T-helper 17 cell (primary cell): Measurements from ENCODE around the gene ALG2. TPM values are rescaled to one million over a fixed set of nuclear protein-coding genes. Genes with fewer than 3 reads are reported as not detected.
"Not testable (repeated sequence)": the region's sequence is repeated elsewhere in the genome, so short reads cannot be mapped to it uniquely, and the experiment has no call there.

Experiments
- ATAC-seq: fragments of 150-1000 bp; cut with Tn5 transposase; 2 replicates; pipeline ENCODE4 v1.10.0; 2021; ENCODE audit warnings: mild to moderate bottlenecking, moderate library complexity
- DNase-seq, 3 donors: peaks; one replicate each; pipeline versions ENCODE4 v3.0.0 to v3.0.0-alpha.2; 2020 to 2021
- H3K9me3 ChIP-seq: one replicate; pipeline ENCODE4 v1.7.0; 2013; ENCODE audit warnings: low read length, mild to moderate bottlenecking; ENCODE audit not compliant: control insufficient read depth, poor library complexity, severe bottlenecking
- H3K27ac Mint-ChIP-seq: one replicate; pipeline ENCODE4 v1.8.0; 2022; ENCODE audit warnings: mild to moderate bottlenecking, moderate library complexity, mixed read lengths
- H3K27me3 Mint-ChIP-seq: one replicate; pipeline ENCODE4 v1.8.0; 2022; ENCODE audit warnings: mixed read lengths
- H3K36me3 Mint-ChIP-seq: one replicate; pipeline ENCODE4 v1.8.0; 2022; ENCODE audit warnings: low read depth, mixed read lengths
- H3K4me1 Mint-ChIP-seq: one replicate; pipeline ENCODE4 v1.8.0; 2022; ENCODE audit warnings: mild to moderate bottlenecking, mixed read lengths
- H3K4me3 Mint-ChIP-seq: one replicate; pipeline ENCODE4 v1.8.0; 2022; ENCODE audit warnings: mild to moderate bottlenecking, moderate library complexity, mixed read lengths
- total RNA-seq, 4 donors: library from RNA in 2 of 4; stranded (reverse) in 2 of 4; gene quantifications; one replicate each; pipeline ENCODE4 v1.2.3 and lab custom pipeline; 2022 to 2026

Gene ALG2
- total RNA-seq, 2 donors from 2014 or later: 17.9 to 19.5 TPM

DNA sequence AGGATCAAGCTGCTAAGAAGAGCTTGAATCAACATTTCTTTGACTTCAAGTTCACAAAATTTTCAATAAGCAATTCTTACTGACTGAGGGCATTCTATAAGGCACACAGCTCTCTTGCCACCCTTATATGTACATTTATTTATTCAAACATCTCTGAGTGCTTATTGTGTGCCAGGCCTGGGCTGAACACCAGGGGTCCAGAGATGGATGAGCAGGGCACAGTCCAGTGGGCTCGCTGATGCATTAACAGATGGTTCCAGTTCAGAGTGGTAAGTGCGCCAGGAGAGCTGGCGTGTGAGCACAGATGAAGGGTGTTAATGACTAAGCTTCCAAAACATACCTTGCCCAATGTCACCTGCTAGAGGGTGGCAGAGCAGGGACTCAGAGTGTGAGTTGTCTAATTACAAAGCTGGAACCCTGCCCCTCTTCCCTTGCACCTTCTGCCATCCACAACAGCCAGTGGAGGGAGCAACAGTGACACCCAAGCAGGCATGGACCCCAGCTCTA, 24.6 kb downstream of the ALG2 start:
- Mint-ChIP-seq H3K36me3 (no peaks in the 10 kb centered on the region), H3K27ac (no peak overlapping the region), H3K27me3 (peaks cover 10% of the 10 kb centered on the region), H3K4me3 (no peak overlapping the region), H3K4me1 (peaks cover 4% of the 10 kb centered on the region)
- ATAC-seq (no peak), DNase-seq (no peak)
- no peaks in the 10 kb centered on the region for H3K9me3 ChIP-seq

- DNase-seq, H3K36me3 Mint-ChIP-seq, H3K4me1 Mint-ChIP-seq, ATAC-seq, H3K9me3 ChIP-seq, H3K4me3 Mint-ChIP-seq, H3K27ac Mint-ChIP-seq: not testable (repeated sequence)
- H3K27me3 Mint-ChIP-seq: peaks cover 14% of the 10 kb centered on the region
Observed at GRCh38 chr9:99196484-99196883, 25.3 kb downstream of the ALG2 start.

- no peak overlapping the region for H3K27ac Mint-ChIP-seq
- H3K27me3 Mint-ChIP-seq: peaks cover 41% of the 10 kb centered on the region
- H3K4me1 Mint-ChIP-seq: peaks cover 6% of the 10 kb centered on the region
- H3K4me3 Mint-ChIP-seq: no peak overlapping the region
- no peak for ATAC-seq
- no peaks in the 10 kb centered on the region for H3K36me3 Mint-ChIP-seq
- DNase-seq: no peak
- H3K9me3 ChIP-seq: no peaks in the 10 kb centered on the region
Observed at GRCh38 chr9:99193466-99193821, 28.3 kb downstream of the ALG2 start.

- Mint-ChIP-seq H3K4me1 (peaks cover 6% of the 10 kb centered on the region), H3K27ac (no peak overlapping the region), H3K4me3 (no peak overlapping the region), H3K27me3 (peaks cover 46% of the 10 kb centered on the region), H3K36me3 (no peaks in the 10 kb centered on the region)
- no peaks in the 10 kb centered on the region for H3K9me3 ChIP-seq
- ATAC-seq (no peak), DNase-seq (no peak)
Observed at GRCh38 chr9:99192786-99193465, 28.8 kb downstream of the ALG2 start.

DNA sequence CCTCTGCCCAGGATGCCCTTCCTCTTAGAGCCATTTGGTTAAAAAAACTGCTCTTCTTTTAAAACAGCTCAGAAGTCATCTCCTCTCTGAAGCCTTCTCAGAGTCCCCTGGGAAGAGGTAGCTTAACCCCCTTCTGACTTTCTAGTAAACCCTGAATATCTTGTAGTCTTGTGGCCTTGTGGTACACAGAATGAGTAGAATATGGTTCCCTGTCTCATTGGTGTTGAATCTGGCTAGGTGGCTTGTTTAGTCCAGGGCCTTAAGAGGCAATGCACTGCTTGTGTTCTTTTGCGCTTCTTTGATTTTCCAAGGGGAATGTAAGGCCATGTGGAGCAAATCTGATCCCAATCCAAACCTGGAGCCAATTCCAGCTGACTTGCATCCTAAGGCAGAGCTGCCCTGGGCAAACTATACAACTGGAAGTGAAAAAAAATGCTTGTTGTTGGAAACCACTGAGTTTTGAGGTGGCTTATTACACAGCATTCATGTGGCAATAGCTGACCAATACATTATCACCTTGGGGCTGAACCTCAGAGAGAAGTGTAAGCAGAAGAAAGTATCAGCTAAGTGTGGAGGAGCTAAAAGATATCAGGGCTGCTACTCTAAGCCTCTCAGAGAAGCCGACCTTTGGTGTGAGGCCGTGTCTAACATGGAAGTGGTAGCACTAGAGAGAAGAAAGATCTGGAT, 31.0 kb downstream of the ALG2 start:
- H3K4me3 Mint-ChIP-seq: no peak overlapping the region
- peaks cover 49% of the 10 kb centered on the region for H3K27me3 Mint-ChIP-seq
- no peaks in the 10 kb centered on the region for H3K36me3 Mint-ChIP-seq
- no peak for DNase-seq
- no peaks in the 10 kb centered on the region for H3K9me3 ChIP-seq
- no peak overlapping the region for H3K27ac Mint-ChIP-seq
- peaks cover 8% of the 10 kb centered on the region for H3K4me1 Mint-ChIP-seq
- ATAC-seq: no peak

GRCh38 chr9:99189887-99190596, 31.7 kb downstream of the ALG2 start:
- no peak overlapping the region for H3K4me3 Mint-ChIP-seq
- ATAC-seq: no peak
- H3K4me1 Mint-ChIP-seq: peaks cover 8% of the 10 kb centered on the region
- no peak overlapping the region for H3K27ac Mint-ChIP-seq
- DNase-seq: no peak
- H3K36me3 Mint-ChIP-seq: no peaks in the 10 kb centered on the region
- no peaks in the 10 kb centered on the region for H3K9me3 ChIP-seq
- H3K27me3 Mint-ChIP-seq: peaks cover 49% of the 10 kb centered on the region

DNA sequence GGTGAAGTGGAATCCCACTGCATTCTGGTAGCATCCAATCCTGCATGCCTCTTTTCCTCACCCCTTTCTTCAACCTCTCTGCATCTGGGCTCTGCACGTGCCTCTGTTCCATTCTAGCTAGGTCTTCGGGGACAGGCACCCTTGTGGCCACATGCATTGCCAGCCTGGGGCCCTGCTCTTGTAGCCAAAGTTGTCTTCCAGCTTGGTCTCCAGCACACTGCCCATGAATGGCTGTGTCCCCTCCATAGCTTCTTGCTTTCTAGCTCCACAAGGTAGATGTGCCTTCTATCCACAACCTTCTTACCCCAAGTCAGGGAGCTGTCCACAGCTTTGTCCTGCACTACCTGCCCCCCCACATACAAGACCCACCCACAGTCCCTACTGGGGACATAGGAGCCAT, 32.6 kb downstream of the ALG2 start:
- no peaks in the 10 kb centered on the region for H3K9me3 ChIP-seq
- H3K4me1 Mint-ChIP-seq: peaks cover 13% of the 10 kb centered on the region
- no peak overlapping the region for H3K4me3 Mint-ChIP-seq
- ATAC-seq: no peak
- no peak overlapping the region for H3K27ac Mint-ChIP-seq
- DNase-seq: no peak
- peaks cover 49% of the 10 kb centered on the region for H3K27me3 Mint-ChIP-seq
- H3K36me3 Mint-ChIP-seq: no peaks in the 10 kb centered on the region

- peaks cover 13% of the 10 kb centered on the region for H3K4me1 Mint-ChIP-seq
- ATAC-seq (no peak), DNase-seq (no peak)
- H3K4me3 Mint-ChIP-seq: no peak overlapping the region
- no peak overlapping the region for H3K27ac Mint-ChIP-seq
- peaks cover 41% of the 10 kb centered on the region for H3K27me3 Mint-ChIP-seq
- no peaks in the 10 kb centered on the region for H3K9me3 ChIP-seq
- H3K36me3 Mint-ChIP-seq: no peaks in the 10 kb centered on the region
Observed at GRCh38 chr9:99187311-99187710, 34.4 kb downstream of the ALG2 start.

DNA sequence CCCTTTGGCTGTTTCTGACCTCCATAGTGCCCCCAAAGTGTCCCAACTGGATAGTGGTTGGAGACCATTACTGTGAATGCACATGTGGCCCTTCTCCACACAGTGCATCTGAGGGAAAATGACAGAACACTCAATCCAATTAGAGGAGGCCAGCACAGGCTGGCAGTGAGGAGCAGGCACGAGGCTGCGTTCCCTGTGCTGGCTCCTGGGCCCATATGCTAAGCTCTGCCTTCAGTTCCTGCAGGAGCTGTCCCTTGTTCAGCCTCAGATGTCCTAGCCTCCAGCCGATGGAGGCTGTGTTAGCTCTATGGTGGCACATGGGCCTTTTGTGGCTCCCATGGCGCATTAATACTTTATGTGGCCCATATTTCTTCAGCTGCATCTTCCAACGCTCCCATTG, 35.8 kb downstream of the ALG2 start:
- no peaks in the 10 kb centered on the region for H3K9me3 ChIP-seq
- Mint-ChIP-seq H3K4me1 (peaks cover 21% of the 10 kb centered on the region), H3K4me3 (no peak overlapping the region), H3K36me3 (no peaks in the 10 kb centered on the region), H3K27me3 (peaks cover 30% of the 10 kb centered on the region), H3K27ac (no peak overlapping the region)
- ATAC-seq: no peak
- DNase-seq: no peak

- ATAC-seq (no peak), DNase-seq (no peak)
- Mint-ChIP-seq H3K27me3 (peaks cover 25% of the 10 kb centered on the region), H3K4me1 (peaks cover 21% of the 10 kb centered on the region), H3K4me3 (no peak overlapping the region), H3K36me3 (no peaks in the 10 kb centered on the region), H3K27ac (no peak overlapping the region)
- no peaks in the 10 kb centered on the region for H3K9me3 ChIP-seq
Observed at GRCh38 chr9:99185348-99185632, 36.5 kb downstream of the ALG2 start.

DNA sequence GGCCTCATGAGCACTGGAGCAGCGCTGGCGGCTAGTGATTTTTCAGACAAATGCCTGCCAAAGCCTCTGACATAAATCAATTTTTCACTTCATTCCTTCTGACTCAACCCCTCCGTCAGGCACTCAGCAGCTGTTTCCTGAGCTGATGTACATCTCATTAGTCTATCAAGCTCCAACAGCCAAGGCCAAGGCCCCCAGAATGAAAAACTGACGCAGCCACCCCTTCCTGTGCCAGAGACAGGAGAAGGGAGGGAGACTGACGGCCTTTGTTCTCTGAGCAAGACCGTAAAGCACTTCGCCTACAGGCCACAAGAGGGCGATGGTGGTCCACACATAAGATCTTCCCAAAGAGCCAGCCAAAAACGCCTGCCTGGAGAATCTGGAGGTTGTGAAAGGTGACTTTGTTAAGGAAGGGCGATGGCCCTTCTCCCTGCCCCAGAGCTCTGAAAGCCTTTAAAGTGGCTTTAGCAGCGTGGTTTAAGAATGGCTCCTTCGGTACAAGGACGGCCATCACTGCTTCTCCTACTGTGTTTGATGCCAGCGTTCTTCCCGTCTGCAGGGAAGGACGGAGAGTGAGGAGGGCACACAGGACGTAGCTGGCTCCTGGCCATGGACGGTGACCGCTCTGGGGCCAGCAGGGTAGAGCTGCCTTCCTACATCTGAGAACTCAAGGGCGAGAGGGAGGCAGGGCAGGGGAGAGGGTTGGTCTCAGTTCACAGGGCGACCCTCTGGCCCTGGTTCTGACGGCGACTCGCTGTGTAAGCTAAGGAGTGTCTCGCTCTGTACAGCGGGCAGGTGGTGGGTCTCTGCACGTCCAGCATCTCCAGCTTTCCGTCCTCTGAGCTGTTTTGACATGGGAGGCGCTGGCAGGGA, 37.0 kb downstream of the ALG2 start:
- Mint-ChIP-seq H3K36me3 (no peaks in the 10 kb centered on the region), H3K4me1 (peaks cover 23% of the 10 kb centered on the region), H3K27ac (no peak overlapping the region), H3K27me3 (peaks cover 21% of the 10 kb centered on the region), H3K4me3 (peak overlapping the region; percentile 43)
- H3K9me3 ChIP-seq: no peaks in the 10 kb centered on the region
- DNase-seq: peak; percentile 40 to 58 (median 46)
- ATAC-seq: peak; percentile 82

- no peaks in the 10 kb centered on the region for H3K36me3 Mint-ChIP-seq
- peaks cover 23% of the 10 kb centered on the region for H3K4me1 Mint-ChIP-seq
- no peak for ATAC-seq
- H3K4me3 Mint-ChIP-seq: no peak overlapping the region
- no peak overlapping the region for H3K27ac Mint-ChIP-seq
- no peaks in the 10 kb centered on the region for H3K9me3 ChIP-seq
- no peak for DNase-seq
- peaks cover 15% of the 10 kb centered on the region for H3K27me3 Mint-ChIP-seq
Observed at GRCh38 chr9:99184110-99184474, 37.6 kb downstream of the ALG2 start.

DNA sequence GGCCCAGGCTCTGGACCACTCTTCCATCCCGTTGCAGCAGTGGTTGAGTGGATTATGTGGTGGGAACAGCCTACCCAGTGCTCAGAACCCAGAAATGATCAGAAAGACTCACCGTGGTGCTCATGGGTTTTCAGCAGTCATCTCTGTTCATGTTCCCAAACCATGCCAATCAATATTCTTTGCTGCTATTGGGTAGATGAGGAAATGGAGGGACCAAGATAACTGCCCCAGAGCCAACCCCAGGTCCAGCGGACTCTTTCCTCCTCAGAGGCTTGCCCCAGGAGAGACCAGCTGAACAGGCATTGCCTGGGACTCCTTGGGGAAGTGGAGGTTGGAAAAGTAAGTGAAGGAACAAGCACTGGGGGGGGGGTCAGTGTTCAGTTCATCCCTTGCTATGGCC, 38.1 kb downstream of the ALG2 start:
- Mint-ChIP-seq H3K27ac (peak overlapping the region; percentile 3), H3K27me3 (peaks cover 10% of the 10 kb centered on the region), H3K4me1 (peaks cover 22% of the 10 kb centered on the region), H3K36me3 (no peaks in the 10 kb centered on the region), H3K4me3 (no peak overlapping the region)
- ATAC-seq: no peak
- H3K9me3 ChIP-seq: no peaks in the 10 kb centered on the region
- no peak for DNase-seq
